Hepatic stellate cell (primary cell): ENCODE data around the gene TLR5.
A peak's percentile ranks its signal among the peaks of the same experiment; 100 is the strongest.

Experiments used
- DNase-seq: peaks from one replicate; pipeline ENCODE4 v3.0.0; 2011; ENCODE audit warnings: low spot score

Gene TLR5

DNA sequence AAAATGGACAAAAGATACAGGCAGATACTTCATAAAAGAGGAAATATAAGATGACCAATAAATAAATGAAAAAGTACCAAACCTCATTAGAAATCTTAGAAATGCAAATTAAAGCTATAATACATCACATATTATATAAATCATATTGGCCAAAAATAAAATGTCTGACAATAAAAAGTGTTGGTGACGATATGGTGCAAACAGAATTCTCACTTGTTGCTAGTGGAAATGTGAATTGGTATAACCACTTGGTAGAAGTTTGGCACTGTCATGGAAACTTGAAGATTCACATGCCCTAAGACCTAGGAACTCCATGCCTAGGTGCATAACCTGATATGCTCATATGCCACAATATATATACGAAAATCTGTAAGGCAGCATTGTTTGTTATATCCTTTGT, 4.4 kb upstream of the TLR5 start:
- DNase-seq: no peak

GRCh38 chr1:223146745-223147144, 3.7 kb upstream of the TLR5 start:
- no peak for DNase-seq

DNA sequence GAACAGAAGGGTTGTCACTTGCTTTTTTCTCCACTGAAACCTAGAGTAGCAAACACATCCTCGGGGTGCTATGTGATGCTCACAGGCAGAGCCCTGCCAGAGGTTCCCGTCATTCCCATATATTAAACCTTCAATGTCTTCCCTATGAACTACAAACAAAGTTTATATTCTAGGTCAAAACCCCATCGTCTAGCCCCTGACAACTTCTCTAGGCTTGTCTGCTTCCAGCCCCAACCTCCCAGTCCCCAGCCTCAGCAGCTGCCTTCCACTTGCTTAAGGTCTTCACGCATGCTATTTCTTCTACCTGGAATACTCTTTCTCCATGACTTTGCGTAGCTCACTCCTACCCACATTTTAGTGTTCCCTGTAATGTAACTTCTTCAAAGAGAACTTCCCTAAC, 1.9 kb upstream of the TLR5 start:
- no peak for DNase-seq

DNA sequence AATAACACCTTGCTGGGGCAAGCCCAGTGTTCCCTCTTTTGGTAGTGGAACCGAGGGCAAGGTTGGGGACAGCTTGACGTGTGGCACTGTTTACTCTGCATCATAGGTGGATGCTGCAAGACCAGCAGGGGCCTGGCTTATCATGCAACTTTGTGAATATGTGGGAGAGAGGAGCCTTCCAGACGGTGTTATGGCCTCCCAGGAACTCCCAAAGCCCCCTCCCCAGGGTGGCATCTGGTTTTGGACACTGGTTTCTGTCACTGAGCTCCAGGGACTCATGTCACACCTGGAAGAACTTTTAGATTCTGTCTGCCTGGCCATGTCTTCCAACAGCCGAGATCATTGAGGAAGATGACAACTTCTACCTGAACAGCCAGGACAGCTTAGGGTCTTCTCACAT, 1.4 kb upstream of the TLR5 start:
- DNase-seq: no peak

DNA sequence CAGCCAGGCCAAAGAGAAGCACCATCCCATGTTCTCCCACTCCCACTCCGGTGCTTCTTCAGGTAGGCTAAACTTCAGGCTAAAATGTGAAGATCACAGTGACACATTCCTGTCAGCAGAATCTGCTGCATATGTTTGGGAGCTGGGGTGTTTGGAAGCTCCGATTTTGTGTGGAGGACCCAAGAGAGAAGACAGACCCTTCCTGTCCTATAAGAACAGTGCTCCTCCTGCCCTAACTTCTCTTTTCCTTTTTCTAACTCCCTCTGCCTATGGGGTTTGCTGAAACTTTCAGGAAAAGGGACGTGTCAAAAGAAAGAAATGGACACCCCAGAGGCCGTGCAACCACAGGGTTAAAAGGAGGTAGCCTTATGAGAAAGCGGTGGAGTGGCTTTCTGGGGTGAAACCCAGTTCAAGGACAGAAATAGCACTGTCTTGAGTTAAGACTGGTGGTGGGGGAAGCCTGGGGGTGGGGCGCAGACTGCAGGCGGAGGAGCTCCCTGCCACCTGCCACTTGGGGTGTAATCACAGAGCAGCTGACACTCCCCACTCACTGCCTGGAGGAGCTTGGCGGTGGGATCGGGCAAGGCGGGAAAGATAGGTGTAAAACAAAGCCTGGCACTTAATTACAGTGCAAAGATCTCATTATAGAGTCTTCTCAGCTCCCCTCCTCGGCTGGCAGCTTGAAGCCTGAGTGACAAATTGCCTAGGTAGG, 645 bp upstream of the TLR5 start:
- DNase-seq: no peak

GRCh38 chr1:223142269-223142668, 779 bp downstream of the TLR5 start:
- no peak for DNase-seq

DNA sequence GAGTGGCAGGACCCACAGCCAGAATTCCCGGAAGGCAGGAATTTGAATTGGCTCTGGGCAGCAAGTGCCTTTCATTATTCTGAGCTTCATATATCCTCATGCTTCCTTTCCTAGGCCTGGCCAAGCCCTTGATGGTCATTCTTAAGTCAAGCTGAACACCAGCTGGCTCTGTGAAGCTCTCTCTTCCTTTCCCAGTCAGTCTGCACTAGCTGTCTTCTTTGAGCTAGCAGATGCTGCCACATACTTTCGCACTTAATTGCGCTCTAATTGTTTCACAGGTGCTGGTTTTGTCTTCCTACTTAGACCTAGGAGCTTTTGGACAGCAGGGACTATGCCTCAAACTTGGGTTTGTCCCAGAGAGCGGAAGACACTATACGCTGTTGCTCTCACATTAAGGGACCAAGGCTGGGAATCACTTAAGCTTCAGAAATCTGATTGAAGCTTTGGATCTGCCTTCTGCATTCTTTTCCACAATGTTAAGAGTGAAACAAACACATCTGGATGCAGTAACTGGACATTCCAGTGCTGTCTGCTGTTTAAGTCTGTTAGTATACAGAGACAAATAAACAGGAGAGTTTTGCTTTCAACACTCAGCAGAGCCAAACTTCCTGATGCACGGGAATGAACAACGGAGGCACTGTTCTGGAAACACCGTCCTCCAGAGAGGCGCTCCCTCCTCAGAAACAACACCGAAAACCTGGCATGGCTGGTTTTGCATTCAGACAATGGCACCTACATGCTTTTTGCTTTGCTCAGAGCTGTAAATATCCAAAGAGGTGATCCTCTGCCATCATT, 2.2 kb downstream of the TLR5 start:
- no peak for DNase-seq

DNA sequence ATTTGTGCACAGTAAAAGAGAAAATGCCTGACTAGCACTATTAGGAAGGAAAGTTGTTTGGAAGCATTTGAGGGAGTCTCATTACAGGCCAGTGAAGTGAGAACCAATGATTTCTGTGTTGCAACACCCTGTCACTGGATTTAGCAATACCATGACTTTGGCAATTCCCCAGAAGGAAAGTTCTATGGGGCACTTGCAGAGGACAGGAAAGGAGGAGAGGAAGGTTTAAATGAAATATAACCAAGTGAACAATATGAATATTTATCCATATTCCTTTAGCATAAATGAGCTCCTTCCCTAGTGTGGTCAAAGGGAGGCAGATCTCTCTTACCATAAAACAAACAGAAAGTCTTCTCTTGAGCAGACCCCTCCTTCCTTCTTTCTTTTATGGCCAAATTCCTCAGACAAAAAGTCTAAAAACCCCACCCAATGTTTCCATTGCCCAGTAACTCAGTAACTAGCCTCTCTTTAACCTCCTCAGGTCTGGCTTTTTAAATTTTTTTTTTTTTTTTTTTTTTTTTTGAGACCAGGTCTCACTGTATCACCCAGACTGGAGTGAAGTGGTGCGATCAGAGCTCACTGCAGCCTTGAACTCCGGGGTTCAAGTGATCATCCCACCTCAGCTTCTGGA, 5.5 kb downstream of the TLR5 start:
- no peak for DNase-seq

- DNase-seq: no peak
Measured at GRCh38 chr1:223136086-223136485, 7.0 kb downstream of the TLR5 start.

DNA sequence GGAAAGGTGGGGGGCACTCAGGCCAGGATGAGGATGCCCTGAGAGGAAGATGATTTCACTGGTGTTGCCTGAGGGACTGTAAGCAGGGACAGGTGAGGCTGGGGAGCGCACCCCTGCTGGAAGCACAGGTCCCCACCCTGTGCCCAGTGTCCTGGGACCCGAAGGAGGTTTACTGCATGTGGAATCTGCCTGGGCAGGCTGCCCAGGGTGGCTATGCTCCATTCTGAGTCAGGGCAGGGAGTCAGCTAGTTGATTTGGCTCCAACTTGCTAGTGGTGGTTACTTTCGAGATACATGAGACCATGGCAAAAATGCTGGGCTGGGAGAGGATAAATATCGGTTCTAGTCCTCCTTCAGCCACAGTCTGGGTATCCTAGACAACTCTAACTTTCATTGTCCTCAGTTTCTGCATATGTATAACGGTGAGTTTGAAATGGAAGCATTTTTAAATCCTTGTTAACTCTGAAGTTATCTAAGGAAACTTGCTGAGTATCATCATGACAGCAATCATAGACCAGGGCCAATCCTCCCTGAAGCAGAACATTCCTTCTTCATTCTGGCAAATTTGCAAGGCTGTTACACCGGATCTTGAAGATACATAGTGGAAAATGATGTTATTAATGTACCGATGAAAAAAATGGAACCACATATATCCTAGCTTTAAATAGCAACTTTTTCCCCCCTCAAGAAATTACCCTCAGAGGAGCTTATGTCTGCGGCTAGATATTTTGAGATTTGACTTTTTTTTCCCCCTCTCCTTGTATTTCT, 7.7 kb downstream of the TLR5 start:
- DNase-seq: peak; percentile 59

DNA sequence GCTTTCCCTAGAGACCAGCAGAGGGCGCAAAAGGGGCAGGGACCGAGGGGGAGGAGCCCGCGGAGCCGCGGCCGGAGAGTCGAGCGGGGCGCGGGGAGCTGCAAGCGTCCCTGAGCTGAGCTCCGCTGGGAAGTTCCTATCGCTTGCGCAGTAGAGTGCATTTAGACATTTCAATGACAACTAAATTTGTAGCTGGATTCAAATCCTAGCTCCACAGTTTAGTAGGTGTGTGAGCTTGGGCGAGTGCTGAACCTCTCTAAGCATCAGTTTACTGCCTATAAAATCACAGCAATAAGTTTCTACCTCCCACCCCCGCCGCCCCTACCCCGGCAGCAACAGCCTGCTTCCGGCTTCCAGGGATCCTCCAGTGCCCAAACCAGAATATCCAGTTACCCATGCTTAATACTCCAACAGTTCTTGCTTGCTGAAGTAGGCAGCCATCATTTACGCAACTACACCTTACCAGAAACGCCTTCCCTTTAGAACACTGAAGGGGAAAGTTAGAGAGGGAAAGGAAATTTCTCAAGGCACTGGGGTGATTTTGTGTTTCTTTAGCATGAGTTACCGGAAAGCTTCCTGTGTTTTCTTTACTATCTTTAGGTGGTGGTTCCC, 9.1 kb downstream of the TLR5 start:
- peak; percentile 87 for DNase-seq

- no peak for DNase-seq
Measured at GRCh38 chr1:223133306-223133823, 9.7 kb downstream of the TLR5 start.

- peak; percentile 74 for DNase-seq
Measured at GRCh38 chr1:223129229-223129901, 13.7 kb downstream of the TLR5 start.

- no peak for DNase-seq
Measured at GRCh38 chr1:223126741-223127140, 16.3 kb downstream of the TLR5 start.

- DNase-seq: no peak
Measured at GRCh38 chr1:223125766-223126165, 17.3 kb downstream of the TLR5 start.

DNA sequence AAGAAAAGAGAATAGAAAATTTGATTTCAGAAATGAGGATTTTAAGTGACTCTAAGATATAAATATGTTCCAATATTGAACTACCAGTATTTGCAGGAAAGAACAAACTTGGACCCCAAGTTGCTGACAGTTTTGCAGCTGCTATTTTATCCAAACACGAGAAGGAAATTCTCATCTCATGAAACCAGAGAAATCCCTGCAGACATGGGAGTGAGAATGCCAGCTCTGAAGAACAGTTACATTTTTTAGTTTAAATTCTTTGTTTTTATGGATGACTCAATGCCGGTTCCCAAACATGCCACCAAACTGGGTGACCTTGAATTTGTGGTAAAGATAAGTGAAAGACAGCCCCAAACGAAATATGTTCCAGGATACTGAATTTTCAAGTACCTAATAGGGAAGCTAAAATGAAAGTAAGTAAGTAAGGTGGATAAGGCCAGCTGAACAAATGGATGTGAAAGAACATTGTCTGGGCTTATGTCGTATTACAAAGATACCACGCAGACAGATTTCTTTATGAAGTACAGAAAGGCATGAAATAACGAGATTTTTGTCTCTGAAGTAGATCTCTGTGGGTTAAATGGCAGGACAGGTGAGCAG, 19.9 kb downstream of the TLR5 start:
- DNase-seq: no peak

DNA sequence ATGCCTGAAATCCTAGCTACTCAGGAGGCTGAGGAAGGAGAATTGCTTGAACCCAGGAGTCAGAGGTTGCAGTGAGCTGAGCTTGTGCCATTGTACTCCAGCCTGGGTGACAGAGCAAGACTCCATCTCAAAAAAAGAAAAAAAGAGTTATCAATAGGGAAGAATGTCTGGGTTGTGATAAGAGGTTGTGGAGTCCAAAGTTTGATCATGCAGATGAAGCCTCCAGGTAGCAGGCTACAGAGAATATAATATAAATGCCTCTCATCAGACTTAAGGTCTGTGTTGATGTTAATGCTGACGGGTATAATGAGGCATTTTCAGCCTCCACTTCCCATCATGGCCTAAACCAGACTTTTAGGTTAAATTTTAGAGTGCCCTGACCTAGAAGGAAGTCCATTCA, 24.6 kb downstream of the TLR5 start:
- DNase-seq: no peak

DNA sequence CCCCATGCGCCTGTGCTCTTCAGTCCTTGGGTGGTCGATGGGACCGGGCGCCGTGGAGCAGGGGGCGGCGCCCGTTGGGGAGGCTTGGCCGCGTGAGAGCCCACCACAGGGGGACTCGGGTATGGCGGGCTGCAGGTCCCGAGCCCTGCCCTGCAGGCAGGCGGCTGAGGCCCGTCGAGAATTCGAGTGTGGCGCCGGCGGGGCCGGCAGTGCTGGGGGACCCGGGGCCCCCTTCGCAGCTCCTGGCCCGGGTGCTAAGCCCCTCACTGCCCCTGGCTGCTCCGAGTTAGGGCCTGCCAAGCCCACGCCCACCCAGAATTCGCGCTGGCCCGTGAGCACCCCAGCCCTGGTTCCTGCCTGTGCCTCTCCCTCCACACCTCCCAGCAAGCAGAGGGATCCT, 26.1 kb downstream of the TLR5 start:
- no peak for DNase-seq

DNA sequence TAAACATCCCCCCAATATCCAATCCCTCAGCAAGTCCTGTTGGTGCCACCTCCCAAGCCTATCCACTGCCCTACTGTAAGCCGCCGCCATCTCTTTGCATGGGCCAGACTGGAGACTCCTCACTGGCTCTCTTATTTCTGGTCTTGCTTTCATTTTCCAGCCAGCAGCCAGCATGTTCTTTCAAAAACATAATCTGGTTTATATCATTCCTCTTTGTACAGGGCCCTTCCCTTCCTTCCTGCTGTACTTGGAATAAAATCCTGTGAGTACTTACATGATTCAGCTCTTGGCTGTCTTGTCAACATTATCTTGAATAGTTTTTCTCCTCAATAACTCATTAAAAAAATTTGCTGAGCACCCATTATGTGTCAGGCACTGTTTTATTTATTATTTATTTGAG, 28.2 kb downstream of the TLR5 start:
- DNase-seq: no peak

DNA sequence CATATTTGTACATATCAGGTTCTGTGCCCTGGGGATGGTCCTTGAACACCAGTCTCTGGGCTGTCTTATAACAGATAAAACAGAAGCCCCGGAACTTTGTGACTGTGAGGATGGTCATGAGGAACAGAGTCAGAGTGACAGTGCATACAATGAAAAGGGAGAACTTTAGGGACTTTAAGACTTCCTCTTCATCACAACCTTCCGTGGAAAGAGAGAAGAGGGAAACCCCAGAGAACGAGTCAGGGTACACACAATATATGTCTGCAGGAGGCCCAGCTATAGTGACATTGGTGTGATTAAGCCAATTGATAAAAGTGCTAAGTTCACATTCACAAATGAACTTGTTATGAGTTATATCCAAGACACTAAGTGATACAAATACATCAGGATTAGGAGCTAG, 32.1 kb downstream of the TLR5 start:
- no peak for DNase-seq

DNA sequence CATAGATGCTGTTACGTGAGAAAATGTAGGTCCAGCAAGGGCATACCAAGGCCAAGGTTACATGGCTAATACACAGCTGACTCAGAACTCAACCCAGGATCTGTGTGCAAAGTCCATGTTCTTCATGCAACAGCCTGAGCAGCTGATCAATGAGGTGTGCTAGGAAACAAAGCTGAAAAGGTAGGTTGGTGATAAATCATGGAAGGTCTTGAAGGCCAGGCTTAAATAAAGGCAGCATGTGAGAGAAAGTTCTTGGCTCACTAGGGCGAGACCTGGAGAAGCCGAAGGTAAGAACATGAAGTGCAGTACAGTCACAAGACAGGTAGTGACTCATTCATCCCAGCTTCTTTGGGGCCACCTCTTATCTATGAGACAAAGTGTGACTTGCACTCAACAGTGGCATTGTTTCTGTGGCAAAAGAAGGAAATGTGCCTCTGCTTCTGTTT, 33.4 kb downstream of the TLR5 start:
- no peak for DNase-seq
